HG02970 (cell line): ENCODE results near the gene CDH24.

Source experiments
- ATAC-seq: cut with Tn5 transposase; IDR thresholded peaks from one replicate; pipeline ENCODE4 v1.9.1; 2021; ENCODE audit warnings: mild to moderate bottlenecking, moderate library complexity, moderate number of reproducible peaks; ENCODE audit not compliant: unreplicated experiment, low FRiP score

Gene CDH24

GRCh38 chr14:23000860-23001259 is 56.5 kb downstream of the CDH24 start:
- ATAC-seq, result no peak

GRCh38 chr14:22998329-22999012 is 58.8 kb downstream of the CDH24 start:
- ATAC-seq, result no peak

- no peak for ATAC-seq
These were observed 59.5 kb downstream of the CDH24 start for GRCh38 chr14:22997676-22998323.
